Measurements from ENCODE around the gene MEIOB. TPM values are rescaled to one million over a fixed set of nuclear protein-coding genes. Genes with fewer than 3 reads are reported as not detected.
"Not testable (repeated sequence)": the region's sequence is repeated elsewhere in the genome, so short reads cannot be mapped to it uniquely, and the experiment has no call there.

The MEIOB gene
- total RNA-seq, 1 donor: not detected

- H3K4me3 ChIP-seq (ENCODE audit: low read depth, low read length): no peak overlapping the region
- DNase-seq (ENCODE audit: low read depth): no peak
- no peak for TF ChIP-seq CTCF (IDR thresholded peaks at IDR 0.05; ENCODE audit: insufficient read depth, low read depth, low read length)
These were observed 61.4 kb downstream of the MEIOB start for GRCh38 chr16:1810536-1810935.

- no peak overlapping the region for H3K4me3 ChIP-seq (ENCODE audit: low read depth, low read length)
- no peak for DNase-seq (ENCODE audit: low read depth)
- no peak for TF ChIP-seq CTCF (IDR thresholded peaks at IDR 0.05; ENCODE audit: insufficient read depth, low read depth, low read length)
These were observed 61.9 kb downstream of the MEIOB start for GRCh38 chr16:1810106-1810505.

- no peak for TF ChIP-seq CTCF (IDR thresholded peaks at IDR 0.05; ENCODE audit: insufficient read depth, low read depth, low read length)
- H3K4me3 ChIP-seq (ENCODE audit: low read depth, low read length): no peak overlapping the region
- DNase-seq (ENCODE audit: low read depth): no peak
These were observed 62.6 kb downstream of the MEIOB start for GRCh38 chr16:1809281-1809801.

- no peak overlapping the region for H3K4me3 ChIP-seq (ENCODE audit: low read depth, low read length)
- no peak for DNase-seq (ENCODE audit: low read depth)
- no peak for TF ChIP-seq CTCF (IDR thresholded peaks at IDR 0.05; ENCODE audit: insufficient read depth, low read depth, low read length)
These were observed 63.3 kb downstream of the MEIOB start for GRCh38 chr16:1808691-1809090.

GRCh38 chr16:1807626-1808025, 64.3 kb downstream of the MEIOB start:
- TF ChIP-seq CTCF (IDR thresholded peaks at IDR 0.05; ENCODE audit: insufficient read depth, low read depth, low read length): no peak
- H3K4me3 ChIP-seq (ENCODE audit: low read depth, low read length): no peak overlapping the region
- DNase-seq (ENCODE audit: low read depth): no peak

GRCh38 chr16:1800701-1801100, 71.3 kb downstream of the MEIOB start:
- peak; percentile 7 for DNase-seq (ENCODE audit: low read depth)
- H3K4me3 ChIP-seq (ENCODE audit: low read depth, low read length): no peak overlapping the region
- TF ChIP-seq CTCF (IDR thresholded peaks at IDR 0.05; ENCODE audit: insufficient read depth, low read depth, low read length): no peak

- H3K4me3 ChIP-seq (ENCODE audit: low read depth, low read length); DNase-seq (ENCODE audit: low read depth): not testable (repeated sequence)
These were observed 72.7 kb downstream of the MEIOB start for GRCh38 chr16:1799263-1799662.

Measured in fibroblast of villous mesenchyme (primary cell).